Astrocyte (in vitro differentiated cells and primary cell): ENCODE measurements around the gene ATRNL1. TPM values are rescaled to one million over a fixed set of nuclear protein-coding genes. Genes with fewer than 3 reads are reported as not detected.

Experiments
- DNase-seq: peaks from one replicate; pipeline ENCODE4 v3.0.0-alpha.2; 2010; ENCODE audit warnings: low read depth
- FAIRE-seq: peaks from 2 replicates; lab custom pipeline; 2011; peaks lifted over from hg19 to GRCh38; lab: Jason Lieb, UNC
- H2AFZ ChIP-seq: 2 replicates; pipeline ENCODE4 v1.6.0; 2012; ENCODE audit warnings: low read depth, low read length, inconsistent platforms
- H3K27ac ChIP-seq: 2 replicates; pipeline ENCODE4 v1.5.1; 2011; ENCODE audit warnings: low read depth, low read length, inconsistent platforms
- H3K27me3 ChIP-seq: 2 replicates; pipeline ENCODE4 v1.6.0; 2011; ENCODE audit warnings: low read length, inconsistent platforms; ENCODE audit not compliant: insufficient read depth
- H3K36me3 ChIP-seq: 2 replicates; pipeline ENCODE4 v1.5.1; 2011; ENCODE audit warnings: low read length, inconsistent platforms; ENCODE audit not compliant: insufficient read depth
- H3K4me1 ChIP-seq: 2 replicates; pipeline ENCODE4 v1.5.1; 2011; ENCODE audit warnings: low read length, inconsistent platforms; ENCODE audit not compliant: insufficient read depth
- H3K4me2 ChIP-seq: 2 replicates; pipeline ENCODE4 v1.6.0; 2012; ENCODE audit warnings: low read length, inconsistent platforms
- H3K4me3 ChIP-seq: 2 replicates; pipeline ENCODE4 v1.5.1; 2011; ENCODE audit warnings: low read depth, mild to moderate bottlenecking, low read length, inconsistent platforms; ENCODE audit not compliant: insufficient read depth
- H3K79me2 ChIP-seq: 2 replicates; pipeline ENCODE4 v1.6.0; 2012; ENCODE audit warnings: mild to moderate bottlenecking, low read length, inconsistent platforms; ENCODE audit not compliant: insufficient read depth
- H3K9ac ChIP-seq: 2 replicates; pipeline ENCODE4 v1.6.0; 2012; ENCODE audit warnings: mild to moderate bottlenecking, low read length, inconsistent platforms
- H3K9me3 ChIP-seq: 2 replicates; pipeline ENCODE4 v1.5.1; 2012; ENCODE audit warnings: low read depth, mild to moderate bottlenecking, low read length, inconsistent platforms; ENCODE audit not compliant: insufficient read depth
- H4K20me1 ChIP-seq: 2 replicates; pipeline ENCODE4 v1.6.0; 2012; ENCODE audit warnings: low read length, inconsistent platforms; ENCODE audit not compliant: insufficient read depth
- H3K27ac Mint-ChIP-seq: one replicate; pipeline ENCODE4 v1.8.0; 2021; ENCODE audit warnings: mild to moderate bottlenecking, mixed read lengths; ENCODE audit not compliant: unreplicated experiment
- H3K27me3 Mint-ChIP-seq: one replicate; pipeline ENCODE4 v1.8.0; 2021; ENCODE audit warnings: low read depth, mixed read lengths; ENCODE audit not compliant: unreplicated experiment
- H3K36me3 Mint-ChIP-seq: one replicate; pipeline ENCODE4 v1.8.0; 2021; ENCODE audit warnings: low read depth, mixed read lengths; ENCODE audit not compliant: unreplicated experiment
- H3K4me1 Mint-ChIP-seq: one replicate; pipeline ENCODE4 v1.8.0; 2021; ENCODE audit warnings: low read depth, mixed read lengths; ENCODE audit not compliant: unreplicated experiment
- H3K4me3 Mint-ChIP-seq: one replicate; pipeline ENCODE4 v1.8.0; 2021; ENCODE audit warnings: mild to moderate bottlenecking, moderate library complexity, mixed read lengths; ENCODE audit not compliant: unreplicated experiment
- H3K9me3 Mint-ChIP-seq: one replicate; pipeline ENCODE4 v1.8.0; 2021; ENCODE audit warnings: mild to moderate bottlenecking, mixed read lengths; ENCODE audit not compliant: unreplicated experiment
- CTCF ChIP-seq: IDR thresholded peaks from 2 replicates; pipeline ENCODE4 v1.5.1; 2011; ENCODE audit warnings: low read depth, mild to moderate bottlenecking, inconsistent platforms, low read length, moderate library complexity; ENCODE audit not compliant: insufficient read depth
- EZH2 ChIP-seq: IDR thresholded peaks from 2 replicates; pipeline ENCODE4 v1.6.1; 2012; ENCODE audit warnings: mild to moderate bottlenecking, low read length, inconsistent platforms; ENCODE audit not compliant: insufficient read depth
- total RNA-seq: library from RNA; stranded (reverse); gene quantifications from 2 replicates; pipeline ENCODE4 v1.2.1, GENCODE V29; 2021

The ATRNL1 gene
- total RNA-seq, 1 donor from 2014 or later: 17.5 TPM

GRCh38 chr10:115117301-115117700 lies 24.1 kb downstream of the ATRNL1 start:
- Histone ChIP-seq H3K36me3 (no peaks in the 10 kb centered on the region), H3K4me2 (no peak overlapping the region), H3K79me2 (no peaks in the 10 kb centered on the region), H3K9ac (no peak overlapping the region), H3K4me1 (no peaks in the 10 kb centered on the region), H3K27me3 (no peaks in the 10 kb centered on the region), H2AFZ (no peak overlapping the region), H3K9me3 (no peaks in the 10 kb centered on the region), H4K20me1 (no peaks in the 10 kb centered on the region), H3K27ac (no peak overlapping the region), H3K4me3 (no peak overlapping the region)
- Mint-ChIP-seq H3K27me3 (no peaks in the 10 kb centered on the region), H3K27ac (no peak overlapping the region), H3K36me3 (no peaks in the 10 kb centered on the region), H3K4me3 (no peak overlapping the region), H3K9me3 (peaks cover 4% of the 10 kb centered on the region), H3K4me1 (peaks cover 3% of the 10 kb centered on the region)
- no peak for TF ChIP-seq EZH2
- no peak for TF ChIP-seq CTCF
- DNase-seq (no peak), FAIRE-seq (no peak)

- H4K20me1 ChIP-seq: no peaks in the 10 kb centered on the region
- H3K4me2 ChIP-seq: no peak overlapping the region
- H3K4me3 Mint-ChIP-seq: no peak overlapping the region
- no peak overlapping the region for H3K4me3 ChIP-seq
- no peaks in the 10 kb centered on the region for H3K79me2 ChIP-seq
- no peak overlapping the region for H3K27ac ChIP-seq
- H3K27me3 Mint-ChIP-seq: no peaks in the 10 kb centered on the region
- no peak overlapping the region for H2AFZ ChIP-seq
- no peaks in the 10 kb centered on the region for H3K36me3 ChIP-seq
- TF ChIP-seq EZH2 (no peak), CTCF (no peak)
- H3K9me3 ChIP-seq: no peaks in the 10 kb centered on the region
- H3K36me3 Mint-ChIP-seq: no peaks in the 10 kb centered on the region
- H3K27ac Mint-ChIP-seq: no peak overlapping the region
- no peak overlapping the region for H3K9ac ChIP-seq
- FAIRE-seq: no peak
- no peaks in the 10 kb centered on the region for H3K9me3 Mint-ChIP-seq
- H3K4me1 ChIP-seq: no peaks in the 10 kb centered on the region
- no peaks in the 10 kb centered on the region for H3K27me3 ChIP-seq
- peaks cover 3% of the 10 kb centered on the region for H3K4me1 Mint-ChIP-seq
- no peak for DNase-seq
Observed at GRCh38 chr10:115118346-115118745, 25.2 kb downstream of the ATRNL1 start.

GRCh38 chr10:115125505-115125904 lies 32.3 kb downstream of the ATRNL1 start:
- no peaks in the 10 kb centered on the region for H3K27me3 Mint-ChIP-seq
- Histone ChIP-seq H3K9me3 (no peaks in the 10 kb centered on the region), H3K27me3 (no peaks in the 10 kb centered on the region), H3K9ac (no peak overlapping the region), H4K20me1 (no peaks in the 10 kb centered on the region), H3K79me2 (no peaks in the 10 kb centered on the region), H3K4me1 (no peaks in the 10 kb centered on the region), H2AFZ (no peak overlapping the region), H3K36me3 (no peaks in the 10 kb centered on the region), H3K4me3 (no peak overlapping the region), H3K27ac (no peak overlapping the region), H3K4me2 (no peak overlapping the region)
- TF ChIP-seq EZH2 (no peak), CTCF (no peak)
- H3K27ac Mint-ChIP-seq: no peak overlapping the region
- no peaks in the 10 kb centered on the region for H3K36me3 Mint-ChIP-seq
- peaks cover 7% of the 10 kb centered on the region for H3K4me1 Mint-ChIP-seq
- FAIRE-seq (no peak), DNase-seq (no peak)
- H3K4me3 Mint-ChIP-seq: no peak overlapping the region
- H3K9me3 Mint-ChIP-seq: no peaks in the 10 kb centered on the region
